Measurements from ENCODE around the gene EBF3.

- TF ChIP-seq ZNF274 (IDR thresholded peaks at IDR 0.05; ENCODE audit: low read depth, low read length): no peak
- TF ChIP-seq YY1 (IDR thresholded peaks at IDR 0.05; ENCODE audit: insufficient read depth, insufficient read length): no peak
These were observed 59.8 kb downstream of the EBF3 start for GRCh38 chr10:129904323-129904722.
